Sigmoid colon (tissue), 7 donors: Measurements from ENCODE around the gene EMILIN2. TPM values are rescaled to one million over a fixed set of nuclear protein-coding genes. Genes with fewer than 3 reads are reported as not detected.
A peak's percentile ranks its signal among the peaks of the same experiment; 100 is the strongest.
"Not testable (repeated sequence)": the region's sequence is repeated elsewhere in the genome, so short reads cannot be mapped to it uniquely, and the experiment has no call there.

Source experiments
- DNase-seq: peaks from one replicate; pipeline ENCODE4 v3.0.0-alpha.2; 2019
- H3K27ac ChIP-seq, 4 donors: fragments of 200-600 bp; sonication (generic); one replicate each; pipeline ENCODE4 v1.5.1; 2016 to 2019; ENCODE audit warnings: mild to moderate bottlenecking in 1 of 4
- H3K27me3 ChIP-seq, 3 donors: fragments of 200-600 bp; sonication (generic); one replicate each; pipeline ENCODE4 v1.5.1; 2019; ENCODE audit warnings: mild to moderate bottlenecking in 1 of 3
- H3K36me3 ChIP-seq, 4 donors: fragments of 200-600 bp; sonication (generic); one replicate each; pipeline ENCODE4 v1.5.1; 2016 to 2019
- H3K4me1 ChIP-seq, 4 donors: fragments of 200-600 bp; sonication (generic); one replicate each; pipeline ENCODE4 v1.5.1; 2017 to 2019
- H3K4me3 ChIP-seq, 4 donors: fragments of 200-600 bp; sonication (generic); one replicate each; pipeline ENCODE4 v1.5.1; 2017 to 2019; ENCODE audit warnings: mild to moderate bottlenecking in 2 of 4, moderate library complexity in 1 of 4
- H3K9me3 ChIP-seq, 4 donors: fragments of 200-600 bp in 3 of 4; sonication (generic) in 3 of 4; one replicate each; pipeline versions ENCODE4 v1.5.1 to v1.6.1; 2013 to 2019
- EP300 ChIP-seq, 4 donors: sonication (generic); formaldehyde crosslinking; IDR thresholded peaks; one replicate each; pipeline ENCODE4 v1.6.1; 2017; ENCODE audit warnings: antibody characterized with exemption in 4 of 4
- POLR2A ChIP-seq, 2 donors: fragments of 450-650 bp; IDR thresholded peaks; one replicate each; pipeline ENCODE4 v1.6.1; 2016; ENCODE audit warnings: antibody characterized with exemption in 2 of 2, mild to moderate bottlenecking in 2 of 2, moderate library complexity in 2 of 2
- POLR2AphosphoS5 ChIP-seq, 4 donors: sonication (generic); formaldehyde crosslinking; IDR thresholded peaks; one replicate each; pipeline ENCODE4 v1.6.1; 2017; ENCODE audit warnings: antibody characterized with exemption in 4 of 4
- WGBS, 2 donors: extraction: QIAGEN DNeasy Blood & Tissue Kit; methylation state at CpG; one replicate each; pipeline ENCODE4 v1.1.7; 2013; 5-methylcytosine and 5-hydroxymethylcytosine counted together
- intact Hi-C: fragments of 100-400 bp; cut with DNase I; formaldehyde crosslinking; loops from one replicate; pipeline ENCODE4 v1.15.1; 2023
- polyA plus RNA-seq, 3 donors: library from polyadenylated mRNA; stranded (reverse); fragments of 200-250 nt; gene quantifications; one replicate each; pipeline ENCODE4 v1.2.3, GENCODE V29; 2013
- total RNA-seq, 4 donors: library from RNA; depleted of rRNA; stranded (reverse); fragments of >200 nt; gene quantifications; one replicate each; pipeline ENCODE4 v1.1.0, GENCODE V29; 2016
- TF ChIP-seq, protein P1 (sequence below), 4 experiments: fragments of 450-650 bp in 3 of 4; fragments of 200-600 bp in 1 of 4; IDR thresholded peaks; one replicate each; pipeline ENCODE4 v1.5.1; 2016 to 2019; ENCODE audit warnings: antibody characterized with exemption in 4 of 4, mild to moderate bottlenecking in 3 of 4, moderate library complexity in 2 of 4
- donor health status: healthy with polysubstance abuse.
- donor health status: Bipolar disorder and iron deficiency.
- donor health status: healthy.

Gene EMILIN2
- total and polyA plus RNA-seq, 7 donors = 4.8 to 12.0 (median 9.5) TPM

DNA sequence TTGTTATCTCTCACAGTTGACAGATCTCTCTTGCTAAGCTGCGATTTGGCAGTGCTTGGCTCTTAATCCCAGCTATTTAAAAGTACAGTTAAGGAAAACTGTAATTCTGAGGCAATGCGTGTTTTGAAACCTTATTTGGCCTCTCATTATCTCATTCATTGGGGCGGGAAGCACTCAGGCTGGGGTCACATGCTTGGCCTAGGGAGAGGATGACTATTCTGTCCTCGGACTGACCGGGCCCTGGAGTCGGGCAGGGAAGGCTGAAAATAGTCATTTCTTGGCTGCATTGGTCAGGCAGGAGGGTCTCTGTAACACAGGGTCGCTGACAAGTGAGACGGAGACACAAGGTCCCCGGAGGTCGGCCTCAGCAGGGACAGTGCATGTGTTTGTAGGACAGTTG lies 20.2 kb upstream of the EMILIN2 start:
- TF ChIP-seq, protein P1, sequence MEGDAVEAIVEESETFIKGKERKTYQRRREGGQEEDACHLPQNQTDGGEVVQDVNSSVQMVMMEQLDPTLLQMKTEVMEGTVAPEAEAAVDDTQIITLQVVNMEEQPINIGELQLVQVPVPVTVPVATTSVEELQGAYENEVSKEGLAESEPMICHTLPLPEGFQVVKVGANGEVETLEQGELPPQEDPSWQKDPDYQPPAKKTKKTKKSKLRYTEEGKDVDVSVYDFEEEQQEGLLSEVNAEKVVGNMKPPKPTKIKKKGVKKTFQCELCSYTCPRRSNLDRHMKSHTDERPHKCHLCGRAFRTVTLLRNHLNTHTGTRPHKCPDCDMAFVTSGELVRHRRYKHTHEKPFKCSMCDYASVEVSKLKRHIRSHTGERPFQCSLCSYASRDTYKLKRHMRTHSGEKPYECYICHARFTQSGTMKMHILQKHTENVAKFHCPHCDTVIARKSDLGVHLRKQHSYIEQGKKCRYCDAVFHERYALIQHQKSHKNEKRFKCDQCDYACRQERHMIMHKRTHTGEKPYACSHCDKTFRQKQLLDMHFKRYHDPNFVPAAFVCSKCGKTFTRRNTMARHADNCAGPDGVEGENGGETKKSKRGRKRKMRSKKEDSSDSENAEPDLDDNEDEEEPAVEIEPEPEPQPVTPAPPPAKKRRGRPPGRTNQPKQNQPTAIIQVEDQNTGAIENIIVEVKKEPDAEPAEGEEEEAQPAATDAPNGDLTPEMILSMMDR (IDR thresholded peaks at IDR 0.05) = no peak
- TF ChIP-seq POLR2AphosphoS5 (IDR thresholded peaks at IDR 0.05) = peak in 1 of 4 donors; percentile 40
- Histone ChIP-seq H3K4me1 (no peaks in the 10 kb centered on the region), H3K4me3 (no peak overlapping the region), H3K27ac (peak overlapping the region in 1 of 4 donors; percentile 9), H3K9me3 (no peaks in the 10 kb centered on the region), H3K36me3 (no peaks in the 10 kb centered on the region), H3K27me3 (no peaks in the 10 kb centered on the region)
- intact Hi-C loops = no loop called here
- 72 to 78% methylated on average over 10 of the region's 10 CpGs for WGBS, 2 donors
- DNase-seq = peak; percentile 69

DNA sequence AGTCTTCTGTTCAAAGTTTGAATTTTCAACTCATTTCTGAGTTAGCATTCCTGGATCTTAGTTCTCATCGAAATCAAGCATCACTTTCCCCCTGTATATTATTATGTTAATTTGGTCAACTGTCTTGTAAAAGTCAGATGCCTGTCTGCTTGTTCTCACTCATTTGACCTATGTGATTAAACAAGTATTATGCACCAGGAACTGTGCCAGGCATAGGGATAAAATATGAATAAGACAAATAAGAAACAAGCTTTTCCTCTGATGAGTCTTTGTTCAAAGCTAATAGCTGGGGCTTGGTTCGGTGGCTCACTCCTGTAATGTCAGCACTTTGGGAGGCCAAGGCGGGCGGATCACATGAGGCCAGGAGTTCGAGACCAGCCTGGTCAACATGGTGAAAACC lies 19.7 kb upstream of the EMILIN2 start:
- Histone ChIP-seq H3K27me3 (no peaks in the 10 kb centered on the region), H3K4me1 (no peaks in the 10 kb centered on the region), H3K4me3 (no peak overlapping the region), H3K9me3 (no peaks in the 10 kb centered on the region), H3K27ac (peak overlapping the region in 1 of 4 donors; percentile 9), H3K36me3 (no peaks in the 10 kb centered on the region)
- TF ChIP-seq, protein P1 (IDR thresholded peaks at IDR 0.05) = no peak
- TF ChIP-seq POLR2A (IDR thresholded peaks at IDR 0.05) = no peak
- TF ChIP-seq EP300 (IDR thresholded peaks at IDR 0.05) = no peak
- no peak for TF ChIP-seq POLR2AphosphoS5 (IDR thresholded peaks at IDR 0.05)
- 82 to 84% methylated on average over 5 of the region's 5 CpGs for WGBS, 2 donors
- DNase-seq = peak; percentile 19
- intact Hi-C loops = no loop called here

DNA sequence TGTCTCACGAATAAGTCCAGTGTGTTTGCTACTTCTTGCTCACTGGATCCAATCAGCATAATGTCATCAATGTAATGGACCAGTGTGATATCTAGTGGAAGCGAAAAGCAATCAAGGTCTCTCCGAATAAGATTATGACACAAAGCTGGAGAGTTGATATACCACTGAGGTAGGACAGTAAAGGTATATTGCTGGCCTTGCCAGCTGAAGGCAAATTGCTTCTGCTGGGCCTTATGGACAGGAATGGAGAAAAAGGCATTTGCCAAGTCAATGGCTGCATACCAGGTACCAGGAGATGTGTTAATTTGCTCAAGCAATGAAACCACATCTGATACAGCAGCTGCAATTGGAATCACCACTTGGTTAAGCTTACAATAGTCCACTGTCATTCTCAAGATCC lies 10.7 kb upstream of the EMILIN2 start:
- H3K9me3 ChIP-seq, H3K4me1 ChIP-seq, H3K27me3 ChIP-seq, H3K4me3 ChIP-seq, H3K36me3 ChIP-seq, DNase-seq, H3K27ac ChIP-seq, intact Hi-C loops: not testable (repeated sequence)
- 95 to 98% methylated on average over 3 of the region's 3 CpGs for WGBS, 2 donors

DNA sequence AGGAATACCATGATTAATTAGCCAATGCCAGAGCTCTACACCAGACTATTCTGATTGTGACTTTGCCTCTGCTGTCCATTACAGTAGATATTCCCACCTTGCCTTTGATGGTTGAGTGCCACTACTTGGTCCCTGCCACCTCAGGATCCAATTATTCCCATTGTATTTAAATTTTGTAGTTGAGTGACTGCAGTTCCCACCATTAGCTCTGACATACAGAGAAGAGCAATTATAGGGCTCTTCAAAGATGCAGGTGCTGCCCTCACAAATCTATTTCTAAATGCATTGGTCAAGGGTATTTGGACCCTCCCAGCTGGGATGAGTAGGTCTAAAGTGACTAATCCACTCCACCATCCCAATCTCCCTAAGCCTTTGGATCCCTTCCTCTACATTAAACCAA lies 9.5 kb upstream of the EMILIN2 start:
- H3K4me3 ChIP-seq, H3K4me1 ChIP-seq, intact Hi-C loops, DNase-seq, H3K36me3 ChIP-seq, H3K9me3 ChIP-seq, H3K27me3 ChIP-seq, H3K27ac ChIP-seq: not testable (repeated sequence)

DNA sequence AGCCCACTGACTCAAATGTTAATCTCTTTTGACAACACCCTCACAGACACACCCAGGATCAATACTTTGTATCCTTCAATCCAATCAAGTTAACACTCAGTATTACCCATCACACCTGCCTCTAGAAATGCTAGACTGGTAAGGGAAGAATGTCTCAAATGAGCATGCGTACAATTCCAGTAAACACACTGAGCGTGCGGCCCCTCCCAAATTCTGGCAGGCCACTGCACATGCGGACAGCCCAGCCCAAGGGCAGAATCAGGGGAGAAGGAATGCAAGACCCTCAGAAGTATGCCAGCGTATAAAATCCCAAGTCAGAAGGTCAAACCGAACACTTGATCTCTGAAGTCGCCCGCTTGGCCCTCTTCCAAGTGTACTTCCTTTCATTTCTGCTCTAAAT lies 7.6 kb upstream of the EMILIN2 start:
- Histone ChIP-seq H3K36me3 (no peaks in the 10 kb centered on the region), H3K4me3 (no peak overlapping the region), H3K9me3 (no peaks in the 10 kb centered on the region), H3K4me1 (no peaks in the 10 kb centered on the region), H3K27me3 (peaks cover 0 to 7% (median 0%) of the 10 kb centered on the region in 3 donors), H3K27ac (no peak overlapping the region)
- TF ChIP-seq EP300 (IDR thresholded peaks at IDR 0.05) (no peak), POLR2A (IDR thresholded peaks at IDR 0.05) (no peak), POLR2AphosphoS5 (IDR thresholded peaks at IDR 0.05) (no peak)
- intact Hi-C loops = no loop called here
- no peak for DNase-seq
- 82 to 84% methylated on average over 8 of the region's 8 CpGs for WGBS, 2 donors

DNA sequence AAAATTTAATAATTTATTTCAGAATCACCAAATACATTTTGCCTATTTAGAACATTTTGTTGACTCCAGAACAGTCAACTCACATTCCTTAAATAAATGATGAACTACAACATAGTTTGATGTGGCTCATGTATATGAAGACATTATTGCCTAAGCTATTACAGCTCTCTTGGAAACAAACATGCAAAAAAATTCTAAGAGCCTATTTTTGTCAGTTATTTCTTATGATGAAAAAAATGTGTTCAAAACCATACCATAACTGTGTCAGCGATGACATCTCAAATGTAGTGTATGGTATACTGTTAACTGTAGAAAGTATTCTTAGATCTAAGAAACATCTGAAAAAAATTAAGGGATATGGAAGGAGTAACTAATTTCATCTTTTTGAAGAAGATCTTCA lies 6.3 kb upstream of the EMILIN2 start:
- Histone ChIP-seq H3K9me3 (no peaks in the 10 kb centered on the region), H3K27me3 (peaks cover 0 to 16% (median 0%) of the 10 kb centered on the region in 3 donors), H3K4me3 (no peak overlapping the region), H3K27ac (no peak overlapping the region), H3K4me1 (no peaks in the 10 kb centered on the region), H3K36me3 (no peaks in the 10 kb centered on the region)
- intact Hi-C loops = no loop called here
- DNase-seq = no peak
- WGBS, 2 donors = 97 to 99% methylated on average over 1 of the region's 1 CpG
- TF ChIP-seq, protein P1 (IDR thresholded peaks at IDR 0.05) = no peak
